OCI-LY1 (cell line): ENCODE results near the gene MTARC1.

Source experiments
- EZH2 ChIP-seq: fragments of 200-600 bp; sonication (generic), shearing (Covaris generic); IDR thresholded peaks from 2 replicates; pipeline ENCODE4 v1.8.0; 2017; ENCODE audit warnings: borderline replicate concordance, mixed run types, mild to moderate bottlenecking, antibody characterized with exemption, low read length, moderate library complexity, mixed read lengths
- TF ChIP-seq, protein P1 (sequence below): fragments of 200-600 bp; sonication (generic), shearing (Covaris generic); IDR thresholded peaks from 2 replicates; pipeline ENCODE4 v1.5.1; 2017; ENCODE audit warnings: mild to moderate bottlenecking, antibody characterized with exemption, low read length, moderate library complexity, mixed read lengths

DNA sequence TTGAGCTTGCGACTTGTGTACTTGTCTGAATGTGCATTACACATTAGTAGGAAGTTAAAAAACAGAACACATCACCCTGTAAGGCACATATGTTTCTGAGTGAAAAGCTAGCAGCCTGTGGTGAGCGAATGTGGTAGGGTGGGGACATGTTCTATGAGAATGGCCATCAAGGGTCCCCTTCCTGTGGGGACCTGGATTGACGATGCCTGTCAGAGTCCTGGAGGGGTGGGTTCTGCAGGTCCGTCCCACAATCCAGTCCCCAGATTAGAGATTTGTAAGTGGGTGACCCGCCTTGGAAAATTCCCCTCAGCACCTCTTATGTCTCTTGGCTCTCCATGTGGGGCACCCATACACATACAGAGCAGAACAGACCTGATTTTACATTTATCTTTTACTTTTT is 40.0 kb downstream of the MTARC1 start:
- TF ChIP-seq, protein P1, sequence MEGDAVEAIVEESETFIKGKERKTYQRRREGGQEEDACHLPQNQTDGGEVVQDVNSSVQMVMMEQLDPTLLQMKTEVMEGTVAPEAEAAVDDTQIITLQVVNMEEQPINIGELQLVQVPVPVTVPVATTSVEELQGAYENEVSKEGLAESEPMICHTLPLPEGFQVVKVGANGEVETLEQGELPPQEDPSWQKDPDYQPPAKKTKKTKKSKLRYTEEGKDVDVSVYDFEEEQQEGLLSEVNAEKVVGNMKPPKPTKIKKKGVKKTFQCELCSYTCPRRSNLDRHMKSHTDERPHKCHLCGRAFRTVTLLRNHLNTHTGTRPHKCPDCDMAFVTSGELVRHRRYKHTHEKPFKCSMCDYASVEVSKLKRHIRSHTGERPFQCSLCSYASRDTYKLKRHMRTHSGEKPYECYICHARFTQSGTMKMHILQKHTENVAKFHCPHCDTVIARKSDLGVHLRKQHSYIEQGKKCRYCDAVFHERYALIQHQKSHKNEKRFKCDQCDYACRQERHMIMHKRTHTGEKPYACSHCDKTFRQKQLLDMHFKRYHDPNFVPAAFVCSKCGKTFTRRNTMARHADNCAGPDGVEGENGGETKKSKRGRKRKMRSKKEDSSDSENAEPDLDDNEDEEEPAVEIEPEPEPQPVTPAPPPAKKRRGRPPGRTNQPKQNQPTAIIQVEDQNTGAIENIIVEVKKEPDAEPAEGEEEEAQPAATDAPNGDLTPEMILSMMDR, result no peak
- TF ChIP-seq EZH2, result no peak
